Mucosa of stomach (tissue), 1 donor: Measurements from ENCODE around the gene TSPAN5.

Experiments
- H3K27me3 ChIP-seq: one replicate; pipeline ENCODE4 v1.7.0; 2013; ENCODE audit warnings: mild to moderate bottlenecking, low read length; ENCODE audit not compliant: control insufficient read depth, insufficient read depth
- H3K36me3 ChIP-seq: one replicate; pipeline ENCODE4 v1.7.0; 2013; ENCODE audit warnings: low read length; ENCODE audit not compliant: control insufficient read depth, insufficient read depth
- H3K4me1 ChIP-seq: one replicate; pipeline ENCODE4 v1.7.0; 2013; ENCODE audit warnings: mild to moderate bottlenecking, low read length; ENCODE audit not compliant: control insufficient read depth, insufficient read depth
- H3K4me3 ChIP-seq: one replicate; pipeline ENCODE4 v1.7.0; 2013; ENCODE audit warnings: low read length
- H3K9ac ChIP-seq: one replicate; pipeline ENCODE4 v1.7.0; 2013; ENCODE audit warnings: mild to moderate bottlenecking, low read length, moderate library complexity
- H3K9me3 ChIP-seq: one replicate; pipeline ENCODE4 v1.7.0; 2013; ENCODE audit warnings: mild to moderate bottlenecking, low read length, moderate library complexity; ENCODE audit not compliant: control insufficient read depth
- donor health status: Pancreatic carcinoma.

Gene TSPAN5

DNA sequence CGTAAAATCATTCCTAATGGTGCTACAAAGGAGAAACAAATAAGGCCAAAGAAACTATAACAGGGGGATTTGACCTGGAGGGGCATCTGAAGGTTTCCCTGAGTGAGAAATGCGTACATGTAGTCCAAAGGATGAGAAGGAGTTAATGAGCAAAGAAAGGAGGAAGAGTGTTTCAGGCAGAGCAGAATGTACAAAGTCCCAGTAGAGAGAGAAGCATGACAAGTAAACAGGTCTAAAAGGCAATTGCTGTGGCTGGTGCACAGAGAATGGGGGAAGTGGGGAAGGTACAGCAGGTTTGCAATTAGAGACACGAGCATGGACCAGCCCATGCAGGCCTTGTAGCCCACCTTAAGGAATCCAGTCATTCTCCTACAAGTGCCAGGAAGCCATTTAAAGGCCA is 145.5 kb downstream of the TSPAN5 start:
- Histone ChIP-seq H3K9ac (no peak overlapping the region), H3K4me1 (peaks cover 15% of the 10 kb centered on the region), H3K9me3 (no peaks in the 10 kb centered on the region), H3K36me3 (no peaks in the 10 kb centered on the region), H3K4me3 (no peak overlapping the region), H3K27me3 (no peaks in the 10 kb centered on the region)

DNA sequence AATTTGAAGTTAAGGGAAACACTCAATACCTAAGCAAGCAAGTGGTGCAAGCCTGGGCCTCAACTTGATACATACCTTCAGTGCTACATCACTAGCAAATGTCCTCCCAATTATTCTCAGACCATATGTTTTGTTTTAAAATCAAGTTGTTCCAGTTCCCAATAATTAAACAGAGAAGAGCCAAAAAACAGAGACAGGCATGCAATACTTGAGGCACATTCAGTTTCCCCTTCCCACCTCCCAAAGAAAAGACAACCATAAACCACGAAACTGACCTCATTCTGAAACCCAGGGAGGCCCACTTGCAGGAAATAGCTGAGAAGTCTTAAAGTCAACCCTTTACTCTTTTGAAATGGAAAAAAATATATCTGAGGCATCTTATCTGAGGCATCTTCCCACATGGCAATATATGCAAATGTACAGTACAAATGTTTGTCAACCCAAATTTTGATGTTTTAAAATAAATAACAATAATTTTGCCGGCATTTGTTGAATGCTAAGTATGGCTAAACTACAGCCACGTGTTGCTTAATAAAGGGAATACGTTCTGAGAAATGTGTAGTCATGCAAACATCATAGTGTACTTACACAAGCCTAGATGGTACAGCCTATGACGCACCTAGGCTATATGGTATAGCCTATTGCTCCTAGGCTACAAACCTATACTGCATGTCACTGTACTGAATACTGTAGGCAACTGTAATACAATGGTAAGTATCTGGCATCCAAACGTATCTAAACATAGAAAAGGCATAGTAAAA is 147.5 kb downstream of the TSPAN5 start:
- H3K4me3 ChIP-seq: no peak overlapping the region
- H3K27me3 ChIP-seq: no peaks in the 10 kb centered on the region
- no peak overlapping the region for H3K9ac ChIP-seq
- no peaks in the 10 kb centered on the region for H3K9me3 ChIP-seq
- H3K4me1 ChIP-seq: peaks cover 6% of the 10 kb centered on the region
- H3K36me3 ChIP-seq: no peaks in the 10 kb centered on the region

GRCh38 chr4:98510340-98510739 is 148.1 kb downstream of the TSPAN5 start:
- no peak overlapping the region for H3K4me3 ChIP-seq
- H3K36me3 ChIP-seq: no peaks in the 10 kb centered on the region
- no peaks in the 10 kb centered on the region for H3K27me3 ChIP-seq
- H3K9ac ChIP-seq: no peak overlapping the region
- peaks cover 6% of the 10 kb centered on the region for H3K4me1 ChIP-seq
- no peaks in the 10 kb centered on the region for H3K9me3 ChIP-seq

- no peak overlapping the region for H3K4me3 ChIP-seq
- H3K9me3 ChIP-seq: no peaks in the 10 kb centered on the region
These were observed 148.7 kb downstream of the TSPAN5 start for GRCh38 chr4:98509721-98510120.

DNA sequence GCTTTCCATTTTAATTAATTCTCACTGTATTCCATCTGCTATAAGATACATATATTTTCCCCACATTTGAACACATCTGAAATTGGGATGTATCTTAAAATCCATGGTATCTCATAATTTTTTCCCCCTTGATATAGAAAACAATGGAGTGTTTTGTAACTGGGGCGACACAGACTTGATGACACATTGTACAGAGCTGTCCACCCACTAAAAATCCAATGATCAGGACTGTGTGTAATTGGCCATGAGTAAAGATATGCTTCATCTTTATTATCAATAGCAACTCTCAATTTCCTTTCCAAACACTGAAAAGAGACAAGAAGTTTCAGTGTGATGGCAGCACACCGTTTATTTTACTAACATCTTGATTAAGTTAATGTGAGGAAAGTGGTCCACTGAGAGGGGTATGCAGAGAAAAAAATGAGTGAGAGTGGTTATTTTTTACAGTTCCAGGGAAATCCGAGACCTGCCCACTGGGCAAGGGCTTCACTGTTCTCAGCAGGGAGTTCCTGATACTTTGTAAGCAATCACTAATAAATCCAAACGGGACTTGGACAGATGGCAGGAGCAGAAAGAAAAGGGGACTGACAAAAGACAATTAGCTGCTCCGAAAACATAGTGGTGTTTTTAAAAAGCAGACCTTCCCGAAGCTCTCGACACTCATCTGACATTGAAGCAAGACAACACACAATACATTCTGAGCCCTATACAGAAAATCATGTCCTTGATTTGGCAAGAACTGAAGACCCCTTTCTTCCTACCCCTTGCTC is 149.4 kb downstream of the TSPAN5 start:
- no peaks in the 10 kb centered on the region for H3K9me3 ChIP-seq
- H3K4me1 ChIP-seq: peaks cover 6% of the 10 kb centered on the region
- H3K36me3 ChIP-seq: no peaks in the 10 kb centered on the region
- no peak overlapping the region for H3K4me3 ChIP-seq
- H3K27me3 ChIP-seq: no peaks in the 10 kb centered on the region
- H3K9ac ChIP-seq: no peak overlapping the region

More at GRCh38 chr4:98509721-98510120, 148.7 kb downstream of the TSPAN5 start:
- no peak overlapping the region for H3K9ac ChIP-seq
- H3K27me3 ChIP-seq: no peaks in the 10 kb centered on the region
- no peaks in the 10 kb centered on the region for H3K36me3 ChIP-seq
- H3K4me1 ChIP-seq: peaks cover 6% of the 10 kb centered on the region

DNA sequence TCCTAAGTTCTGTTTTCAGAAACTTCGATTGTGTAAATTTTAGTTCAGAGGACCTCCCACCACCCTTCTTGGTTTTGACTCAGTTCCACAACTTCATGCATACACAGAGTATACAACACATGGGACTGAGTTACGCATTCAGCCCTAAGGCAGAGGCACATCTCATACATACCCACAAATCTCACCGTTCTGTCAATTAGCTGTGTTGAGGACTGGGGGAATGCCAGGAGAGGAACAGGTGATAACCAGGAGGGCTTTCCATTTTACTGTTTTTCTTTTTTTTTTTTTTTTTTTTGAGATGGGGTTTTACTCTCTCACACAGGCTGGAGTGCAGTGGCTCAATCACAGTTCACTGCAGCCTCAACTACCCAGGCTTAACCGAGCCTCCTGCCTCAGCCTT is 150.2 kb downstream of the TSPAN5 start:
- Histone ChIP-seq H3K27me3 (no peaks in the 10 kb centered on the region), H3K36me3 (no peaks in the 10 kb centered on the region), H3K4me3 (no peak overlapping the region), H3K9me3 (no peaks in the 10 kb centered on the region), H3K4me1 (peaks cover 6% of the 10 kb centered on the region), H3K9ac (no peak overlapping the region)

DNA sequence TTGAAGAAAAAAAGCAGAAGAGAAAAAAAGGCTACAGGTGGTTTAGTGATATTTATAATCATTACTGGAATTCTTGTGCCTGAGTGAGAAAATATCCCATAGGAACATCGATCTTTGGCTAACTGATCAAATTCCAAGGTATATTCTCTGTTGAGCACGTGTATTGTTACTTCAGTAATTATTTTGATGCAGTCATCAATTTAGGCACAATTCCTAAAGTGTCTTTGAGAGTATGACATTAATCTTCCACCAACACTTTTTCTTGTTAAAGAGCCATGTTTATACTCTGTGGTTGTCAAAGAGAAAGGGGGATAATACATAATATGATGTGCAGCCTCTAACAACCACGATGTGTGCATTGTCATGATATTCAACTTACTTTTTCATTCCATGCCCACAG is 151.1 kb downstream of the TSPAN5 start:
- H3K4me3 ChIP-seq: no peak overlapping the region
- H3K36me3 ChIP-seq: no peaks in the 10 kb centered on the region
- peaks cover 6% of the 10 kb centered on the region for H3K4me1 ChIP-seq
- H3K9ac ChIP-seq: no peak overlapping the region
- no peaks in the 10 kb centered on the region for H3K27me3 ChIP-seq
- no peaks in the 10 kb centered on the region for H3K9me3 ChIP-seq

DNA sequence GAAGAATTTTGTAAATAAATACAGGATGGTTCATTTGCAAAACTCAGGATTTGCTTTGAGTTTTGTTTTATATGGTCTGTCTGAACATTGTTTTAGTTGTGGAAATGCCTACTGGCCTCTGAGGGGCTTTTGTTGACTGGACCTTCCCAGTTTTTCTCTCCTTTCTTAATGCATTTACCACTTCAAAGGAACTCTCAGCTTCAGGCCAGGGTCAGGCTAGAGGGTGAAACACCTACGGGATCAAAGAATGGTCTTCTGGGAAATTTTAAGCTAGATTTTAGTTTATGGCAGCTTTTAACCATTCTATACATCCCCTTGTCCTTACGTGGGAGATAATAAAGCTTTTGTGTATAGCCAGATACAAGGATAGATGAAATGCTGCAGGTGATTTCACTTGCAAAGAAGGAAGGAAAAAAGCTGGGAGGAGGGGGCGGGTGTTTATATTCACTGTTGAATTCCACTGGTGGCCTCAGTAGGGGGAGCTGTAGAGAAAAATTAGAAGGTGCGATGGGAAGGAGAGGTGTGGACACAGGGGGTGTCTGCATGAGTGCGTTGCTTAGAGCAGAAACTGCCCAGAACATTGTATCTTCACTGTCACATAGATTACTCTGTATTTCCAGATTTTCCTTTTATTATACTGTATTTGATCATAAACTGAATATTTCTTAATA is 151.8 kb downstream of the TSPAN5 start:
- H3K9ac ChIP-seq: no peak overlapping the region
- H3K27me3 ChIP-seq: no peaks in the 10 kb centered on the region
- no peaks in the 10 kb centered on the region for H3K9me3 ChIP-seq
- peaks cover 6% of the 10 kb centered on the region for H3K4me1 ChIP-seq
- H3K36me3 ChIP-seq: no peaks in the 10 kb centered on the region
- no peak overlapping the region for H3K4me3 ChIP-seq

GRCh38 chr4:98505992-98506391 is 152.4 kb downstream of the TSPAN5 start:
- no peaks in the 10 kb centered on the region for H3K36me3 ChIP-seq
- H3K9ac ChIP-seq: no peak overlapping the region
- no peaks in the 10 kb centered on the region for H3K27me3 ChIP-seq
- no peak overlapping the region for H3K4me3 ChIP-seq
- no peaks in the 10 kb centered on the region for H3K9me3 ChIP-seq
- peaks cover 6% of the 10 kb centered on the region for H3K4me1 ChIP-seq

DNA sequence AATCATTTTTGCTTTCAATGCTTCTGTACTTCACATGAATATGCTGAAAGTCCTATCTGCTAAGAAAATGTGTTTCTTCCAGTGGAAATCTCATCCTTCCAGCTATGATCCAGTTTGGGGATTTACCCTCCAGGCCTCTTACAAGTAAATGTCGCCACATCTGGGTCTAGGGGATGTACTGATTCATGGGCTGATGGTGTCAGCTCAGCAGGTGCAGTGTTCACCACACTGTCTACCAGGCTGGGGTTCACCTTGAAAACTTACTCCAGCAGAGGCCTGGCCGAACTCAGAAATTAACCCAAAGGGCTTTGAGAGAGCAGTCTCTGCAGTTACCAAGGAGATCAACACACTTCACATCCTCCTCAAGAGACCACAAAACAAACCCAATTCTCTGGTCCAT is 154.3 kb downstream of the TSPAN5 start:
- Histone ChIP-seq H3K9ac (no peak overlapping the region), H3K4me3 (no peak overlapping the region), H3K9me3 (no peaks in the 10 kb centered on the region), H3K27me3 (no peaks in the 10 kb centered on the region), H3K36me3 (no peaks in the 10 kb centered on the region), H3K4me1 (no peaks in the 10 kb centered on the region)

DNA sequence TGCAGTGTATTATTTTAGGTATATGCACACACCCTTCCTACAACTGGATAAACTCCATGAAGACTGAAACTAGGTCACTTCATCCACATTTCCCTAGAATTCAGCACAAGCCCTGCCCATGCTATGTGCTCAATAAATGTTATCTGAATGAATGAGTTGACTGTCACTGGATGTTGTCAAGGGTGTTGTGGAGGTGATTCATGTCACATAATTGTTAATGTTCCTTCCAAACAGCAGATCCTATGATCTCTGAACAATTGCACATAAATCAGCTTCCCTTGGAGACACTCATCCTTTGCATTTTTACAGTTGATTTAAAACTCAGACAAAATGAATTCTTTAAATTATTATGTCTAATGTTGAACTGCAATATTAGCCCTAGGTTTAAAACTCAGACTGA is 154.7 kb downstream of the TSPAN5 start:
- no peaks in the 10 kb centered on the region for H3K36me3 ChIP-seq
- no peak overlapping the region for H3K4me3 ChIP-seq
- H3K9me3 ChIP-seq: no peaks in the 10 kb centered on the region
- no peaks in the 10 kb centered on the region for H3K27me3 ChIP-seq
- H3K9ac ChIP-seq: no peak overlapping the region
- H3K4me1 ChIP-seq: no peaks in the 10 kb centered on the region

GRCh38 chr4:98502624-98503023 is 155.8 kb downstream of the TSPAN5 start:
- H3K4me3 ChIP-seq: no peak overlapping the region
- no peak overlapping the region for H3K9ac ChIP-seq
- H3K4me1 ChIP-seq: no peaks in the 10 kb centered on the region
- no peaks in the 10 kb centered on the region for H3K36me3 ChIP-seq
- no peaks in the 10 kb centered on the region for H3K27me3 ChIP-seq
- H3K9me3 ChIP-seq: no peaks in the 10 kb centered on the region
